ENCODE results near the gene VIPR1. TPM values are rescaled to one million over a fixed set of nuclear protein-coding genes. Genes with fewer than 3 reads are reported as not detected.

VIPR1 gene
- total RNA-seq, 1 experiment from 2014 or later = not detected

DNA sequence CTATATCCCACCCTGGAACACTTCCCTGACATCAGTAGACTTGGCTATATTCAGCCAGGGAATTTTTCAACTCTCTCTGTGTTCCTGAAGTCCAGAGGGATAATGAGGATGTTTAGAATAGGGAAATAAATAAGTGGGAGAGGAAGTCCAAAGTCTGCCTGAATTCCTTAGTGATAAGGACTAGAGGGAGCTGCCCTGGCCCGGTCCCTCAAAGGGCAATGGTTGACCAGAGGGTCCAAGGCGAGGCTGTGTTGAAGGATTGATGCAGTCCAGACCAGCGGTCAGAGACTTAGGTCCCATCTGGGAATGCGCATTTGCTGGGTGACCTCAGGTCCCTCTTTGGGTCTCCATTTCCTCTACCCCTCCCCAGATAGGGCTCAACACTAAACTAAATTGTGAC lies 7.9 kb downstream of the VIPR1 start:
- Histone ChIP-seq H3K27me3 (replicated peaks) (no peaks in the 10 kb centered on the region), H3K27ac (no peak overlapping the region), H3K36me3 (no peaks in the 10 kb centered on the region), H3K4me3 (no peak overlapping the region), H3K4me1 (replicated peaks) (no peaks in the 10 kb centered on the region), H3K9me3 (replicated peaks) (no peaks in the 10 kb centered on the region)
- DNase-seq (ENCODE audit: low read depth in 1 of 2, low spot score in 2 of 2) = no peak

- Histone ChIP-seq H3K36me3 (no peaks in the 10 kb centered on the region), H3K4me1 (replicated peaks) (no peaks in the 10 kb centered on the region), H3K27ac (no peak overlapping the region), H3K9me3 (replicated peaks) (no peaks in the 10 kb centered on the region), H3K27me3 (replicated peaks) (no peaks in the 10 kb centered on the region), H3K4me3 (no peak overlapping the region)
- DNase-seq (ENCODE audit: low read depth in 1 of 2, low spot score in 2 of 2) = no peak
Measured at GRCh38 chr3:42511201-42511600, 8.8 kb downstream of the VIPR1 start.

- Histone ChIP-seq H3K4me1 (replicated peaks) (no peaks in the 10 kb centered on the region), H3K4me3 (no peak overlapping the region), H3K27ac (no peak overlapping the region), H3K27me3 (replicated peaks) (no peaks in the 10 kb centered on the region), H3K9me3 (replicated peaks) (no peaks in the 10 kb centered on the region), H3K36me3 (no peaks in the 10 kb centered on the region)
- no peak for DNase-seq (ENCODE audit: low read depth in 1 of 2, low spot score in 2 of 2)
Measured at GRCh38 chr3:42511736-42512135, 9.3 kb downstream of the VIPR1 start.

DNA sequence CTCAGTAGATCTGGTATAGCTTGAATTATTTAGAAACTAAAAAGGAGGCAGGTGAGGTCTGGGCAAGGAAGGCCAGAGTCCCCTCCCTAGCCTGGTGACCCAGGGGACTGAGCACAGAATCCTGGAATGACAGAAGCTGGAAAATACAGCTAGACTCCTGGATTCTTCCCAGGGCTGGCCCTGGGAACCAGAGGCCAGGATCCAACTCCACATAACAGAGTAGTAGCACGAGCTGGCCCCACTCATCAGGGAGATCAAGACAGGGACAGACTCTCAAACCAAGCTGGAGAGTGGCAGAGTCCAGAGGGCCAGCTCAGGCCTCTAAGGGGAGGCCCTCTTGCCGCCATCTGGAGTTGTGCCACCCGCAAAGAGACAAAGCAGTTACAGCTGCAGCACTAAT lies 10.7 kb downstream of the VIPR1 start:
- Histone ChIP-seq H3K36me3 (no peaks in the 10 kb centered on the region), H3K4me1 (replicated peaks) (no peaks in the 10 kb centered on the region), H3K27me3 (replicated peaks) (no peaks in the 10 kb centered on the region), H3K4me3 (no peak overlapping the region), H3K27ac (no peak overlapping the region), H3K9me3 (replicated peaks) (no peaks in the 10 kb centered on the region)
- DNase-seq (ENCODE audit: low read depth in 1 of 2, low spot score in 2 of 2) = no peak

DNA sequence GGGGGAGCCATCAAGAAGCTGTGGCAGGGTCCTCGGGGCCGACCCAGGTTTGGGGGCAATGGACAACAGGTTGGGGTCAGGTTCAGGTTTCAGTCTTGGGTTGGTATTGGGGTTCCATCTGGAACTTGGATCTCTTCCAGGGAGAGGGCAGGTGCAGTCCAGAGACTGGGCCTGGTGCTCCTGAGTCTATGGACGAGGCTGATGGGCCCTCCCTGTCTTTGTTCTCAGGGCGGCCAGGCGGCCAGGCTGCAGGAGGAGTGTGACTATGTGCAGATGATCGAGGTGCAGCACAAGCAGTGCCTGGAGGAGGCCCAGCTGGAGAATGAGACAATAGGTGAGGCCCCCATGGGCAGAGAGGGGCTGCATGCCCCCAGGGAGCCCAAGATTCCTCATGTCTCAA lies 11.1 kb downstream of the VIPR1 start:
- H3K27me3 ChIP-seq (replicated peaks) = no peaks in the 10 kb centered on the region
- no peak overlapping the region for H3K4me3 ChIP-seq
- no peaks in the 10 kb centered on the region for H3K36me3 ChIP-seq
- H3K9me3 ChIP-seq (replicated peaks) = no peaks in the 10 kb centered on the region
- no peak for DNase-seq (ENCODE audit: low read depth in 1 of 2, low spot score in 2 of 2)
- H3K27ac ChIP-seq = no peak overlapping the region
- no peaks in the 10 kb centered on the region for H3K4me1 ChIP-seq (replicated peaks)

DNA sequence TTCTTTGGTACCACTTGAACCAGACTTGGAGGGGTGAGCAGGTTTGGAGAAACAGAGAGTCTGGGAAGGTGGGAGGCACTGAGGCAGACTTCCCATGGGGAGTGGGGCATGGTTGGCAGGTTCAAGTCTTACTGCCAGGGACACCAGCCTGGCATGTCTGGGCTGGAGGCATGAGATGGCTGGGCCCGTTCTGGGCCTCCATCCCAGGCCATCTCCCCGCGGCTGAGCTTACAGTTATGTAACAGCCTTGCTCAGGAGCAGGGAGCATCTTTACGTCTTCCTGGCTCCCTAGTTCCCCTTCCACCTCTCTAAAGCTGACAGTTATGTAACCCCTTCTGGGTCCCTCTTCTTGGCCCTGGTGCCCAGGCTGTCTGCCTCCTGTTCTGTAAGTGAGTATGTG lies 12.4 kb downstream of the VIPR1 start:
- Histone ChIP-seq H3K4me3 (no peak overlapping the region), H3K4me1 (replicated peaks) (no peaks in the 10 kb centered on the region), H3K36me3 (no peaks in the 10 kb centered on the region), H3K9me3 (replicated peaks) (no peaks in the 10 kb centered on the region), H3K27ac (no peak overlapping the region), H3K27me3 (replicated peaks) (no peaks in the 10 kb centered on the region)
- no peak for DNase-seq (ENCODE audit: low read depth in 1 of 2, low spot score in 2 of 2)

- Histone ChIP-seq H3K4me1 (replicated peaks) (no peaks in the 10 kb centered on the region), H3K36me3 (no peaks in the 10 kb centered on the region), H3K27me3 (replicated peaks) (no peaks in the 10 kb centered on the region), H3K27ac (no peak overlapping the region), H3K4me3 (no peak overlapping the region), H3K9me3 (replicated peaks) (no peaks in the 10 kb centered on the region)
- no peak for DNase-seq (ENCODE audit: low read depth in 1 of 2, low spot score in 2 of 2)
Measured at GRCh38 chr3:42515391-42515916, 13.0 kb downstream of the VIPR1 start.

DNA sequence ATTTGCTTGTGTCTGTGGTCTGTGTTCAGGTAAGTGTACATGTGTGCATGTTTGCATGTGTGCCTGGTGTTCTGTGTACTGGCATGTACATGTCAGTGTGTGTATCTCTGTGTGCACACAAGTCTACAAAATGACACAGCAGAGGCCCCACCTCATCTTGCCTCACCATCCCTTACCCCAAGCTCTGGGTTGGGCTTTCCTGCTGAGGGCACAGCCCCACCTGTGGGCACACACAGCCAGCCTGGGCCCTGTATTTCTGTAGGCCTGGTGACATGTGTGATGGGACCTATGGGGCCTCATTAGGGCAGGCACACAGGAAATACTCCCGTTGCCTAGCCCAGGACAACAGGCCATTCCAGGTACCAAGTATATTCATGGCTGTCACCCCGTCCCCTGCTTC lies 13.5 kb downstream of the VIPR1 start:
- Histone ChIP-seq H3K27me3 (replicated peaks) (no peaks in the 10 kb centered on the region), H3K9me3 (replicated peaks) (no peaks in the 10 kb centered on the region), H3K4me1 (replicated peaks) (no peaks in the 10 kb centered on the region), H3K36me3 (no peaks in the 10 kb centered on the region), H3K4me3 (no peak overlapping the region), H3K27ac (no peak overlapping the region)
- no peak for DNase-seq (ENCODE audit: low read depth in 1 of 2, low spot score in 2 of 2)

GRCh38 chr3:42516443-42516842 lies 14.0 kb downstream of the VIPR1 start:
- no peak for DNase-seq (ENCODE audit: low read depth in 1 of 2, low spot score in 2 of 2)
- Histone ChIP-seq H3K27me3 (replicated peaks) (no peaks in the 10 kb centered on the region), H3K4me1 (replicated peaks) (no peaks in the 10 kb centered on the region)

DNA sequence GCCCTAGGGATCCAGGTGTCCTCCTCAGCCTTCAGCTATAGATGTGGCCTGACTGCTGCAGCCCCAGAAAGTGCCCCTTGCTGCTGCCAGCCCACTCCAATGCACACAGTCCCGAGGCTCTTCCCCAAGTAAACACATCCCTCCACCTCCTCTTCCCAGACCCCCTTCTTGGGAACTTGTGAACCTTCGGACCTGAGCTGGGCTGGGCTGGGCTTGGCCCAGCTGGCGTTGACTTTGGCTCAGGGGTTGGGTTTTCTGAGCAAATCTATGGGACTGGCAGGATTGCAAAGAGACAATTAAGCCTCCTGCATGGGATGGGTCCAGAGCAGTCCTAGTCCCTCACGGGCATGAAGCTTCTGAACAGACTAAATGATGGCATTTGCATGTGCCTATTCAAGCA lies 14.7 kb downstream of the VIPR1 start:
- no peak overlapping the region for H3K27ac ChIP-seq
- H3K4me1 ChIP-seq (replicated peaks) = no peaks in the 10 kb centered on the region
- H3K27me3 ChIP-seq (replicated peaks) = no peaks in the 10 kb centered on the region
- H3K36me3 ChIP-seq = no peaks in the 10 kb centered on the region
- no peak for DNase-seq (ENCODE audit: low read depth in 1 of 2, low spot score in 2 of 2)
- no peak overlapping the region for H3K4me3 ChIP-seq
- H3K9me3 ChIP-seq (replicated peaks) = no peaks in the 10 kb centered on the region

More at GRCh38 chr3:42516443-42516842, 14.0 kb downstream of the VIPR1 start:
- no peaks in the 10 kb centered on the region for H3K9me3 ChIP-seq (replicated peaks)
- H3K36me3 ChIP-seq = no peaks in the 10 kb centered on the region
- H3K4me3 ChIP-seq = no peak overlapping the region
- no peak overlapping the region for H3K27ac ChIP-seq

- Histone ChIP-seq H3K36me3 (no peaks in the 10 kb centered on the region), H3K4me1 (replicated peaks) (no peaks in the 10 kb centered on the region), H3K4me3 (no peak overlapping the region), H3K27me3 (replicated peaks) (no peaks in the 10 kb centered on the region), H3K27ac (no peak overlapping the region), H3K9me3 (replicated peaks) (no peaks in the 10 kb centered on the region)
- DNase-seq (ENCODE audit: low read depth in 1 of 2, low spot score in 2 of 2) = no peak
Measured at GRCh38 chr3:42518800-42519567, 16.5 kb downstream of the VIPR1 start.

GRCh38 chr3:42519568-42519962 lies 17.1 kb downstream of the VIPR1 start:
- no peak for DNase-seq (ENCODE audit: low read depth in 1 of 2, low spot score in 2 of 2)
- H3K4me3 ChIP-seq = no peak overlapping the region

DNA sequence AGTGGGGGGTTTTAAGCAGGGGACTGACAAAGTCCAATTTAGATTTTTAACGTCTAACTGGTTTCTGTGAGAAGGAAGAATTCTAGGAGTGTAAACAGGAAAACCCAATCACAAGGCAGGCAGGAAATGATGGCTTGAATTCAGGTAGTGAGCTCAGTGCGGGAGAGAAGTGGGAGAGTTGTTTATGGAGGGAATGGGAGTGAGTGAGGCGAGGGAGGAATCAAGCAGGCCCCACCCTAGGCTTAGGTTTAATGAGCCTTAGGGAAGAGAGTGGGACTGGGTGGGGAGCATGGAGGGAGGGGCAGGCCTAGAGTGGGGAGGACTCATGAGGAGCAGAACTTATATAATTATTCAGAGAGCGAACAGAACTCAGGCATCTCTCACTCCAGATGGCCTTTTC lies 17.9 kb downstream of the VIPR1 start:
- Histone ChIP-seq H3K27ac (no peak overlapping the region), H3K9me3 (replicated peaks) (no peaks in the 10 kb centered on the region), H3K27me3 (replicated peaks) (no peaks in the 10 kb centered on the region), H3K4me1 (replicated peaks) (no peaks in the 10 kb centered on the region), H3K36me3 (no peaks in the 10 kb centered on the region), H3K4me3 (no peak overlapping the region)
- no peak for DNase-seq (ENCODE audit: low read depth in 1 of 2, low spot score in 2 of 2)

More at GRCh38 chr3:42519568-42519962, 17.1 kb downstream of the VIPR1 start:
- Histone ChIP-seq H3K36me3 (no peaks in the 10 kb centered on the region), H3K27ac (no peak overlapping the region), H3K4me1 (replicated peaks) (no peaks in the 10 kb centered on the region), H3K9me3 (replicated peaks) (no peaks in the 10 kb centered on the region), H3K27me3 (replicated peaks) (no peaks in the 10 kb centered on the region)

DNA sequence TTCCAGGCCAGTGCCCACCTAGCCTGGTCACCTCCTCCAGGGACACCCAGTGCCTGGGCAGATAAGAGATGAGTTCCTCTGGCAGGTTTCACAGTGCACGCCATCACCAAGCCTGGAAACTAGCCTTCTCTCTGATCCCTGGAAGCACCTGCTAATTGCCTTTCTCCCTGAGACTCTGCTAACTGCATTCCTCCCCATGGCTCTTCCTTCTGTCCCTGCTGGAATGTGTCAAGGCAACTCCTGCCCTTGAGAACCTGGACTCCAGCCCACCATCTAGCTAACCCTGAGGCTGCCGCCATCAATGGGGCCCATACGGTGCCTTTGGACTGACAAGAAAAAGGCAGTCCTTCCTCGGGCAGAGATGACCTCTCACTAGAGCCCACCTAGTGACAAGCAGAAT lies 18.5 kb downstream of the VIPR1 start:
- no peaks in the 10 kb centered on the region for H3K4me1 ChIP-seq (replicated peaks)
- no peak for DNase-seq (ENCODE audit: low read depth in 1 of 2, low spot score in 2 of 2)
- H3K36me3 ChIP-seq = no peaks in the 10 kb centered on the region
- no peaks in the 10 kb centered on the region for H3K9me3 ChIP-seq (replicated peaks)
- H3K27me3 ChIP-seq (replicated peaks) = no peaks in the 10 kb centered on the region
- no peak overlapping the region for H3K27ac ChIP-seq
- no peak overlapping the region for H3K4me3 ChIP-seq

DNA sequence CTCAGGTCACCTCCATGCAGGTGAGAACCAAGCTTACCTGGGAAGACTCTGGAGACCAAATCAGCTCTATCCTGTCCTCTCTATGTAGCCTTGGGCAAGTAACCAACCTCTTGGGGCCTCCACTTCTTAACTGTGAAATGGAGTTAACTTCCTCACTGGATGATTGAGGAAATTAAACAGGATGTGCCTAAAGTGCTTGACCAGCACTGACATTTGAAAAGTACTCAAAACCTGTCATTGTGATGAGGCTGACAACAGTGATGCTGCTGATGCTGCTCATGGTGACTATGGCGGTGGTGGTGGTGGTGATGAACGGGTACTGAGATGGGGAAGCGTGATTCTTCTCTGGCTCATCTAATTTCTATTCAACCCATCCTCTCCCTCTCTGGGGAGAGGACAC lies 22.3 kb downstream of the VIPR1 start:
- no peaks in the 10 kb centered on the region for H3K9me3 ChIP-seq (replicated peaks)
- no peak overlapping the region for H3K27ac ChIP-seq
- H3K27me3 ChIP-seq (replicated peaks) = no peaks in the 10 kb centered on the region
- H3K36me3 ChIP-seq = no peaks in the 10 kb centered on the region
- no peak overlapping the region for H3K4me3 ChIP-seq
- no peak for DNase-seq (ENCODE audit: low read depth in 1 of 2, low spot score in 2 of 2)
- no peaks in the 10 kb centered on the region for H3K4me1 ChIP-seq (replicated peaks)

All from SJSA1 (cell line).